ENCODE results near the gene CADPS2. TPM values are rescaled to one million over a fixed set of nuclear protein-coding genes. Genes with fewer than 3 reads are reported as not detected.

Gene CADPS2
- total RNA-seq, 6 experiments from 2014 or later, result 7.6 to 14.7 (median 9.4) TPM

GRCh38 chr7:122369756-122370155 is 516.5 kb downstream of the CADPS2 start:
- TF ChIP-seq POLR2A (IDR thresholded peaks at IDR 0.05), result no peak
- TF ChIP-seq CTCF (IDR thresholded peaks at IDR 0.05), result no peak
- ATAC-seq, result no peak
- no peak overlapping the region for H3K27ac ChIP-seq
- H3K4me3 ChIP-seq, result no peak overlapping the region
- no peaks in the 10 kb centered on the region for H3K27me3 ChIP-seq
- no peaks in the 10 kb centered on the region for H3K4me1 ChIP-seq
- H3K9me3 ChIP-seq, result no peaks in the 10 kb centered on the region
- no peaks in the 10 kb centered on the region for H3K36me3 ChIP-seq
- DNase-seq, result no peak
- intact Hi-C loops (cut with DNase I), result no loop called here

GRCh38 chr7:122364761-122365280 is 521.4 kb downstream of the CADPS2 start:
- no peak for TF ChIP-seq CTCF (IDR thresholded peaks at IDR 0.05)
- no peak for TF ChIP-seq POLR2A (IDR thresholded peaks at IDR 0.05)
- WGBS (ENCODE audit: insufficient coverage, low coverage, low lambda C conversion rate, missing lambda C conversion rate), result no CpG with 5 or more reads among the region's 1 CpG
- intact Hi-C loops (cut with DNase I), result no loop called here
- Histone ChIP-seq H3K4me3 (no peak overlapping the region), H3K27ac (no peak overlapping the region), H3K27me3 (no peaks in the 10 kb centered on the region), H3K4me1 (no peaks in the 10 kb centered on the region), H3K9me3 (no peaks in the 10 kb centered on the region), H3K36me3 (no peaks in the 10 kb centered on the region)
- no peak for DNase-seq
- no peak for ATAC-seq

- no peak overlapping the region for H3K27ac ChIP-seq
- no peaks in the 10 kb centered on the region for H3K4me1 ChIP-seq
- WGBS (ENCODE audit: insufficient coverage, low coverage, low lambda C conversion rate, missing lambda C conversion rate), result 95% methylated on average over 2 of the region's 2 CpGs
- no peaks in the 10 kb centered on the region for H3K27me3 ChIP-seq
- intact Hi-C loops (cut with DNase I), result no loop called here
- no peaks in the 10 kb centered on the region for H3K9me3 ChIP-seq
- no peak overlapping the region for H3K4me3 ChIP-seq
- ATAC-seq (no peak), DNase-seq (no peak)
- TF ChIP-seq CTCF (IDR thresholded peaks at IDR 0.05) (no peak), POLR2A (IDR thresholded peaks at IDR 0.05) (no peak)
- H3K36me3 ChIP-seq, result no peaks in the 10 kb centered on the region
Observed at GRCh38 chr7:122363144-122363543, 523.1 kb downstream of the CADPS2 start.

GRCh38 chr7:122362473-122362872 is 523.8 kb downstream of the CADPS2 start:
- no peak for DNase-seq
- Histone ChIP-seq H3K27me3 (no peaks in the 10 kb centered on the region), H3K4me3 (no peak overlapping the region), H3K36me3 (no peaks in the 10 kb centered on the region), H3K27ac (no peak overlapping the region), H3K4me1 (no peaks in the 10 kb centered on the region), H3K9me3 (no peaks in the 10 kb centered on the region)
- intact Hi-C loops (cut with DNase I), result no loop called here
- TF ChIP-seq CTCF (IDR thresholded peaks at IDR 0.05) (no peak), POLR2A (IDR thresholded peaks at IDR 0.05) (no peak)
- no peak for ATAC-seq
- WGBS (ENCODE audit: insufficient coverage, low coverage, low lambda C conversion rate, missing lambda C conversion rate), result 85% methylated on average over 3 of the region's 3 CpGs

- H3K27ac ChIP-seq, result no peak overlapping the region
- no peak overlapping the region for H3K4me3 ChIP-seq
- H3K9me3 ChIP-seq, result no peaks in the 10 kb centered on the region
- no peak for DNase-seq
- H3K4me1 ChIP-seq, result no peaks in the 10 kb centered on the region
- 67% methylated on average over 1 of the region's 2 CpGs for WGBS (ENCODE audit: insufficient coverage, low coverage, low lambda C conversion rate, missing lambda C conversion rate)
- no peaks in the 10 kb centered on the region for H3K27me3 ChIP-seq
- no peaks in the 10 kb centered on the region for H3K36me3 ChIP-seq
- TF ChIP-seq CTCF (IDR thresholded peaks at IDR 0.05), result no peak
- TF ChIP-seq POLR2A (IDR thresholded peaks at IDR 0.05), result no peak
- intact Hi-C loops (cut with DNase I), result no loop called here
- ATAC-seq, result no peak
Observed at GRCh38 chr7:122354656-122355055, 531.6 kb downstream of the CADPS2 start.

Data from right lobe of liver (tissue), 6 donors.